ENCODE results near the gene CHST9. TPM values are rescaled to one million over a fixed set of nuclear protein-coding genes. Genes with fewer than 3 reads are reported as not detected.

The CHST9 gene
- polyA plus RNA-seq, 1 donor (not counting 4 experiments of a cell fraction or from before 2014, with no cell fraction given), result 0.07 TPM

GRCh38 chr18:27114842-27115241 lies 70.3 kb downstream of the CHST9 start:
- Histone ChIP-seq H3K4me1 (ENCODE audit: control insufficient read depth, extremely low read depth, insufficient read depth, low read length) (no peaks in the 10 kb centered on the region), H3K9me3 (ENCODE audit: control insufficient read depth, low read depth, low read length) (no peaks in the 10 kb centered on the region), H3K36me3 (ENCODE audit: control insufficient read depth in 2 of 2, extremely low read depth in 1 of 2, insufficient read depth in 2 of 2, low read length in 2 of 2) (no peaks in the 10 kb centered on the region), H4K20me1 (ENCODE audit: control insufficient read depth, extremely low read depth, insufficient read depth, low read length) (no peaks in the 10 kb centered on the region), H3K27me3 (ENCODE audit: control insufficient read depth, extremely low read depth, insufficient read depth, low read length) (no peaks in the 10 kb centered on the region), H3K9ac (ENCODE audit: control insufficient read depth, extremely low read depth, insufficient read depth, low read length) (no peak overlapping the region), H3K79me2 (ENCODE audit: control insufficient read depth, insufficient read depth, low read length) (no peaks in the 10 kb centered on the region), H2AFZ (ENCODE audit: control insufficient read depth, low read length) (no peak overlapping the region), H3K4me2 (ENCODE audit: control insufficient read depth, extremely low read depth, insufficient read depth, low read depth, low read length) (no peak overlapping the region), H3K4me3 (ENCODE audit: control insufficient read depth in 2 of 3, extremely low read depth in 1 of 3, insufficient read depth in 2 of 3, low read depth in 1 of 3, low read length in 3 of 3) (no peak overlapping the region), H3K9me1 (ENCODE audit: control insufficient read depth, extremely low read depth, insufficient read depth, low read length) (no peaks in the 10 kb centered on the region), H3K27ac (ENCODE audit: control insufficient read depth, insufficient read depth, low read length) (no peak overlapping the region)
- TF ChIP-seq, protein P1, sequence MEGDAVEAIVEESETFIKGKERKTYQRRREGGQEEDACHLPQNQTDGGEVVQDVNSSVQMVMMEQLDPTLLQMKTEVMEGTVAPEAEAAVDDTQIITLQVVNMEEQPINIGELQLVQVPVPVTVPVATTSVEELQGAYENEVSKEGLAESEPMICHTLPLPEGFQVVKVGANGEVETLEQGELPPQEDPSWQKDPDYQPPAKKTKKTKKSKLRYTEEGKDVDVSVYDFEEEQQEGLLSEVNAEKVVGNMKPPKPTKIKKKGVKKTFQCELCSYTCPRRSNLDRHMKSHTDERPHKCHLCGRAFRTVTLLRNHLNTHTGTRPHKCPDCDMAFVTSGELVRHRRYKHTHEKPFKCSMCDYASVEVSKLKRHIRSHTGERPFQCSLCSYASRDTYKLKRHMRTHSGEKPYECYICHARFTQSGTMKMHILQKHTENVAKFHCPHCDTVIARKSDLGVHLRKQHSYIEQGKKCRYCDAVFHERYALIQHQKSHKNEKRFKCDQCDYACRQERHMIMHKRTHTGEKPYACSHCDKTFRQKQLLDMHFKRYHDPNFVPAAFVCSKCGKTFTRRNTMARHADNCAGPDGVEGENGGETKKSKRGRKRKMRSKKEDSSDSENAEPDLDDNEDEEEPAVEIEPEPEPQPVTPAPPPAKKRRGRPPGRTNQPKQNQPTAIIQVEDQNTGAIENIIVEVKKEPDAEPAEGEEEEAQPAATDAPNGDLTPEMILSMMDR (optimal IDR thresholded peaks at IDR 0.05 in 1 of 3, IDR thresholded peaks at IDR 0.05 in 1 of 3, conservative IDR thresholded peaks at IDR 0.05 in 1 of 3; ENCODE audit: extremely low read depth in 1 of 3, insufficient read depth in 2 of 3, low read length in 3 of 3), result no peak
- TF ChIP-seq EZH2 (IDR thresholded peaks at IDR 0.05; ENCODE audit: low read length), result no peak
- dilution Hi-C loops (cut with MboI; ENCODE audit: extremely low pct_ligation_motif_present, low sequenced_read_pairs), result no loop called here
- no peak for DNase-seq (ENCODE audit: low read depth, low spot score)
- no peak for FAIRE-seq

GRCh38 chr18:27113358-27113757 lies 71.8 kb downstream of the CHST9 start:
- no peak overlapping the region for H3K27ac ChIP-seq (ENCODE audit: control insufficient read depth, insufficient read depth, low read length)
- FAIRE-seq, result no peak
- no peaks in the 10 kb centered on the region for H3K9me1 ChIP-seq (ENCODE audit: control insufficient read depth, extremely low read depth, insufficient read depth, low read length)
- dilution Hi-C loops (cut with MboI; ENCODE audit: extremely low pct_ligation_motif_present, low sequenced_read_pairs), result no loop called here
- H3K9me3 ChIP-seq (ENCODE audit: control insufficient read depth, low read depth, low read length), result no peaks in the 10 kb centered on the region
- no peaks in the 10 kb centered on the region for H3K36me3 ChIP-seq (ENCODE audit: control insufficient read depth in 2 of 2, extremely low read depth in 1 of 2, insufficient read depth in 2 of 2, low read length in 2 of 2)
- no peaks in the 10 kb centered on the region for H4K20me1 ChIP-seq (ENCODE audit: control insufficient read depth, extremely low read depth, insufficient read depth, low read length)
- H2AFZ ChIP-seq (ENCODE audit: control insufficient read depth, low read length), result no peak overlapping the region
- H3K79me2 ChIP-seq (ENCODE audit: control insufficient read depth, insufficient read depth, low read length), result no peaks in the 10 kb centered on the region
- DNase-seq (ENCODE audit: low read depth, low spot score), result no peak
- no peak overlapping the region for H3K4me2 ChIP-seq (ENCODE audit: control insufficient read depth, extremely low read depth, insufficient read depth, low read depth, low read length)
- no peaks in the 10 kb centered on the region for H3K4me1 ChIP-seq (ENCODE audit: control insufficient read depth, extremely low read depth, insufficient read depth, low read length)
- H3K27me3 ChIP-seq (ENCODE audit: control insufficient read depth, extremely low read depth, insufficient read depth, low read length), result no peaks in the 10 kb centered on the region
- H3K4me3 ChIP-seq (ENCODE audit: control insufficient read depth in 2 of 3, extremely low read depth in 1 of 3, insufficient read depth in 2 of 3, low read depth in 1 of 3, low read length in 3 of 3), result no peak overlapping the region
- no peak for TF ChIP-seq EZH2 (IDR thresholded peaks at IDR 0.05; ENCODE audit: low read length)
- TF ChIP-seq, protein P1 (optimal IDR thresholded peaks at IDR 0.05 in 1 of 3, IDR thresholded peaks at IDR 0.05 in 1 of 3, conservative IDR thresholded peaks at IDR 0.05 in 1 of 3; ENCODE audit: extremely low read depth in 1 of 3, insufficient read depth in 2 of 3, low read length in 3 of 3), result no peak
- no peak overlapping the region for H3K9ac ChIP-seq (ENCODE audit: control insufficient read depth, extremely low read depth, insufficient read depth, low read length)

Measured in keratinocyte (primary cell).